HG02938 (cell line): ENCODE measurements around the gene NGRN.

Experiments
- ATAC-seq: cut with Tn5 transposase; IDR thresholded peaks from one replicate; pipeline ENCODE4 v1.9.1; 2021; ENCODE audit warnings: mild to moderate bottlenecking, moderate library complexity; ENCODE audit not compliant: unreplicated experiment

The NGRN gene

DNA sequence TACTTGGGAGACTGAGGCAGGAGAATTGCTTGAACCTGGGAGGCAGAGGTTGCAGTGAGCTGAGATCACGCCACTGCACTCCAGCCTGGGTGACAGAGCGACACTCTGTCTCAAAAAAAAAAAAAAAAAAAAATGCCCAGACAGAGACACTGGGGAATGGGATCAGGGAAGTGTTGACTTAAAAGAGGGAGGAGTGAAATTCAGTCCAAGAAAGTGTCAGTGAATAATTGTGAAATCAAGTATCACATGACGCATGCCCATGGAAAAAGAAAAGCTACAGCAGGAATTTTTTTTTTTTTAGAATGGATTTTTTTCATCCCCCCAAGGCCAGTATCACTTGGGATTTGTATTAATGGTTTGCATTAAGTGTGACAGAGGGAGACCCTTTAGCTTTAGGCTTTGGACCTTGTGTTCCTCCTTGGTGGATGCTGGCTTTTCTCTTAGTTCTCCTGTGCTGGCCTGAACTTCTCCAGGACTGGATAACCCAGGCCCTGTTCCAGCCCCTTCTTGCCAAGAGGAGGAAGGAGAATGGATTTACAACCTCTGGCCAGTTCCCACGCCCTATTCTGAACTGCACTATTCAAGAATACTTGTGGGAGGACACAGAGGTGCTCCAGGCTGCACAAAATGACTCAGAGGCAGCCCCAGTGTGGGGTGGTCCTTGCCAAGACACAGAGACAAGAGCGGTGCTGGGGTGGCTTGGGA lies 50.0 kb downstream of the NGRN start:
- ATAC-seq = no peak

- no peak for ATAC-seq
These were observed 50.7 kb downstream of the NGRN start for GRCh38 chr15:90316139-90316538.

GRCh38 chr15:90318591-90318990 lies 53.1 kb downstream of the NGRN start:
- ATAC-seq = no peak

DNA sequence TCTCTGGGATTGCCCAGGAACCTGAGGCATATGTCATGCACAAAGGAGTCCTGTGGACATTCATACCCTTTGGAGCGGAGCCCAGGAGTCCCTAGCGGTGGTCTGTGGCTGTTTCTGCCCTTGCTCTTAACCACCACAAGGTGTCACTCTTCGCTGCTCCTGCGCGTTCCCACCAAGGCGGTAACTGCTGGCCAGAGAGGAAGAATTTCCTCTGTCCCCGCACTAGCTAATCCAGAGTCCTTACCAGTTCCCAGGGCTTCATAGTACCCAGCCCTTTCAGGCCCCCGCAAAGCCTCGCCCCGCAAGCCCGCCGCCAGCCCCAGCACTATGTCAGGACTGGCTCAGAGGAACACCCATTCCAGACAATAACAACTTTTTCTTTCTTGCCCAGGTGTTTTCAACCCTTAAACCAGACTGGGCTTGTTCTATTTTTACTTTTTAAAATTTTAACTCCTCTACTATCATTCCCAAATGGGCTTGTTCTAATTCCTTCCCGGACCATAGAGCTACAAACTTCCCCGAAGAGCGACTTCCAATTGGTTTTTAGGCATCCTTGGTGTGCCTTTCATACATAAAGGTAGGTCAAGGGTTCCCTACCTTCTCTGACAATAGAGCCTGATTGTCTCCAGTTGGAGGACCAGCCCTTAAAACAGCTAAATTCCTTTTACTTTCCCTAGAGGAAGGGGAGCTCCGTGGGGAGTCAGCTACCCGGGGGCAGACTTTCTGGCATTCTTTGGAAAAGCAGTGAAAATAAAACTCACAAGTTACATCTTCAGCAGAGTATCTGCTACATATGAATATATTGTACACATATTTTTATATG lies 54.8 kb downstream of the NGRN start:
- peak; percentile 72 for ATAC-seq

DNA sequence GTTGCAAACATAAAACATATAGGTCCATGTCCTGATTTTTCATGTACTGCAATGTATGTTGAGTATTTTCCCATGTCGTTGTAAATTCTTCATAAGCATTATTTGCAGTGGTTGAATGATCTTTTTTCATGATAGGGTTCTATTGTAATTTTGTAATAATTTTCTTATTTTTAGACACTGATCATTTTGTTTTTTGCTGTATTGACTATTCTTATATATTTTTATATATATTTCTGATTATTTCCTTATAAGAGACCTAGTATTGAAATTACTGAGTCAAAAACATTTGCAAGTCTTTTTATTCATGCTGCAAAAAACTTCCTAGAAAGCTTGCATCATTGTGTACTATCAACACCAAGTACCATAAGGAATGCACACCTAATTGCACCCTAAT lies 55.4 kb downstream of the NGRN start:
- ATAC-seq = no peak
